ENCODE measurements around the gene PHC2.
"Not testable (repeated sequence)": the region's sequence is repeated elsewhere in the genome, so short reads cannot be mapped to it uniquely, and the experiment has no call there.

The PHC2 gene

GRCh38 chr1:33292726-33293340 lies 138.1 kb downstream of the PHC2 start:
- DNase-seq, result no peak
- in situ Hi-C loops (cut with MboI; ENCODE audit: low pct_unique_long_range_greater_than_20kb, low sequenced_read_pairs), result no loop called here

GRCh38 chr1:33290615-33291014 lies 140.3 kb downstream of the PHC2 start:
- DNase-seq; in situ Hi-C loops (cut with MboI; ENCODE audit: low pct_unique_long_range_greater_than_20kb, low sequenced_read_pairs): not testable (repeated sequence)

- in situ Hi-C loops (cut with MboI; ENCODE audit: low pct_unique_long_range_greater_than_20kb, low sequenced_read_pairs), result no loop called here
Observed at GRCh38 chr1:33289858-33290154, 141.1 kb downstream of the PHC2 start.

GRCh38 chr1:33288976-33289857 lies 141.7 kb downstream of the PHC2 start:
- in situ Hi-C loops (cut with MboI; ENCODE audit: low pct_unique_long_range_greater_than_20kb, low sequenced_read_pairs), result no loop called here
- DNase-seq, result no peak

More at GRCh38 chr1:33289858-33290154, 141.1 kb downstream of the PHC2 start:
- no peak for DNase-seq

GRCh38 chr1:33287317-33287716 lies 143.6 kb downstream of the PHC2 start:
- DNase-seq, result no peak
- in situ Hi-C loops (cut with MboI; ENCODE audit: low pct_unique_long_range_greater_than_20kb, low sequenced_read_pairs), result no loop called here

GRCh38 chr1:33286451-33287185 lies 144.3 kb downstream of the PHC2 start:
- in situ Hi-C loops (cut with MboI; ENCODE audit: low pct_unique_long_range_greater_than_20kb, low sequenced_read_pairs), result no loop called here
- DNase-seq, result no peak

- in situ Hi-C loops (cut with MboI; ENCODE audit: low pct_unique_long_range_greater_than_20kb, low sequenced_read_pairs), result no loop called here
- DNase-seq, result no peak
Observed at GRCh38 chr1:33284049-33284448, 146.8 kb downstream of the PHC2 start.

GRCh38 chr1:33282791-33283190 lies 148.1 kb downstream of the PHC2 start:
- in situ Hi-C loops (cut with MboI; ENCODE audit: low pct_unique_long_range_greater_than_20kb, low sequenced_read_pairs), result no loop called here

GRCh38 chr1:33281554-33282303 lies 149.2 kb downstream of the PHC2 start:
- in situ Hi-C loops (cut with MboI; ENCODE audit: low pct_unique_long_range_greater_than_20kb, low sequenced_read_pairs), result no loop called here

More at GRCh38 chr1:33282791-33283190, 148.1 kb downstream of the PHC2 start:
- no peak for DNase-seq

GRCh38 chr1:33280091-33280661 lies 150.7 kb downstream of the PHC2 start:
- in situ Hi-C loops (cut with MboI; ENCODE audit: low pct_unique_long_range_greater_than_20kb, low sequenced_read_pairs), result no loop called here
- no peak for DNase-seq

More at GRCh38 chr1:33281554-33282303, 149.2 kb downstream of the PHC2 start:
- no peak for DNase-seq

GRCh38 chr1:33277488-33278084 lies 153.3 kb downstream of the PHC2 start:
- no peak for DNase-seq
- in situ Hi-C loops (cut with MboI; ENCODE audit: low pct_unique_long_range_greater_than_20kb, low sequenced_read_pairs), result no loop called here

GRCh38 chr1:33276573-33277298 lies 154.2 kb downstream of the PHC2 start:
- no peak for DNase-seq
- in situ Hi-C loops (cut with MboI; ENCODE audit: low pct_unique_long_range_greater_than_20kb, low sequenced_read_pairs), result no loop called here

- in situ Hi-C loops (cut with MboI; ENCODE audit: low pct_unique_long_range_greater_than_20kb, low sequenced_read_pairs), result no loop called here
- no peak for DNase-seq
Observed at GRCh38 chr1:33275706-33276572, 155.0 kb downstream of the PHC2 start.

GRCh38 chr1:33275195-33275594 lies 155.7 kb downstream of the PHC2 start:
- in situ Hi-C loops (cut with MboI; ENCODE audit: low pct_unique_long_range_greater_than_20kb, low sequenced_read_pairs), result no loop called here

GRCh38 chr1:33274446-33274845 lies 156.4 kb downstream of the PHC2 start:
- in situ Hi-C loops (cut with MboI; ENCODE audit: low pct_unique_long_range_greater_than_20kb, low sequenced_read_pairs), result no loop called here
- DNase-seq, result no peak

More at GRCh38 chr1:33275195-33275594, 155.7 kb downstream of the PHC2 start:
- DNase-seq, result no peak

- in situ Hi-C loops (cut with MboI; ENCODE audit: low pct_unique_long_range_greater_than_20kb, low sequenced_read_pairs), result no loop called here
Observed at GRCh38 chr1:33273961-33274371, 156.9 kb downstream of the PHC2 start.

More at GRCh38 chr1:33273961-33274371, 156.9 kb downstream of the PHC2 start:
- DNase-seq, result no peak

All from KBM-7 (cell line).